PFSK-1 (cell line): Measurements from ENCODE around the gene EGFLAM.
A peak's percentile ranks its signal among the peaks of the same experiment; 100 is the strongest.

Experiments used
- FOXP2 ChIP-seq: optimal IDR thresholded peaks from 2 replicates; pipeline ENCODE3; 2011; ENCODE audit warnings: borderline replicate concordance, control low read depth, inconsistent platforms; ENCODE audit not compliant: insufficient read depth; ENCODE audit errors: extremely low read length, extremely low read depth
- POLR2AphosphoS5 ChIP-seq: IDR thresholded peaks from 2 replicates; pipeline ENCODE4 v1.6.1; 2012; ENCODE audit warnings: low read depth, mild to moderate bottlenecking, control low read depth, low read length, moderate library complexity
- SIN3A ChIP-seq: IDR thresholded peaks from 2 replicates; pipeline ENCODE4 v1.6.1; 2012; ENCODE audit warnings: mild to moderate bottlenecking, low read length, moderate library complexity, borderline replicate concordance; ENCODE audit not compliant: insufficient read depth
- TAF1 ChIP-seq: IDR thresholded peaks from 2 replicates; pipeline ENCODE4 v1.6.1; 2012; ENCODE audit warnings: low read length, control low read depth, borderline replicate concordance; ENCODE audit not compliant: insufficient read depth
- TF ChIP-seq, protein P1 (sequence below), 2 experiments: IDR thresholded peaks; 2 replicates each; pipeline versions ENCODE4 v1.6.1 to v1.8.0; 2011 to 2012; ENCODE audit warnings: low read depth in 2 of 2, low read length in 2 of 2, control low read depth in 1 of 2, inconsistent platforms in 1 of 2, mild to moderate bottlenecking in 1 of 2, moderate library complexity in 1 of 2; ENCODE audit not compliant: insufficient read depth in 1 of 2

The EGFLAM gene

DNA sequence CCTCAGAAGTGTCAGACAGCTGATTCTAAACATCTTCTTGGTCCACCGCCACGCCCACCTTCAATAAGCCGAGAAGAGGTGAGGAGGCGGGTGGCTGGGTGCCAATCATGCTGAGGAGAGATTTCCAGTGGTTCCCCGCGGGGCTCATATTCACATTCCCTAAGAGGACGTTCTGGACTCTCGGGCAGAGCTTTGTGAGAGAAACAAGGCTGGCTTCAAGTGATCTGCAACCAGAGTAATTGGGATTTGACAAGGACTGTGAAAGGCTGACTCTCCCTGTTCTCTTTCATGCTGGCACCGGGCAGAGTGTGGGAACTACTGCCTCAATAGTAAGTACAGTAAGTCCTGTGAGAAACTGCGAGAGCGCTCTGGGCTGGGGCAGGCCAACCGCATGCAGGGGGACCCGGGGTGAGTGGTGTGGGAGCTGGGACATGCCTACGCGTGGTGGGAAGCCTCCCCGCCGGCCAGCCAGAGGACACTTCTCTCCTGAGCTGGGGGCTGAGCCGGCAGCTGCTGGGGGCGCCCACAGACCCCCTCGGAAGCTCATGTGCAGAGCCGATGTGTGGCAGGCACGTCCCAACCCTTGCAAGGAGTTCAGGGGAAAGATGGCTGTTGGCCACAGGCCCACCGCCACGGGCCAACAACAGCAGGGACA lies 187.1 kb downstream of the EGFLAM start:
- TF ChIP-seq POLR2AphosphoS5 = peak; percentile 67
- no peak for TF ChIP-seq FOXP2
- peak; percentile 80; the same call in 1 of the 2 replicates for TF ChIP-seq SIN3A
- TF ChIP-seq, protein P1, sequence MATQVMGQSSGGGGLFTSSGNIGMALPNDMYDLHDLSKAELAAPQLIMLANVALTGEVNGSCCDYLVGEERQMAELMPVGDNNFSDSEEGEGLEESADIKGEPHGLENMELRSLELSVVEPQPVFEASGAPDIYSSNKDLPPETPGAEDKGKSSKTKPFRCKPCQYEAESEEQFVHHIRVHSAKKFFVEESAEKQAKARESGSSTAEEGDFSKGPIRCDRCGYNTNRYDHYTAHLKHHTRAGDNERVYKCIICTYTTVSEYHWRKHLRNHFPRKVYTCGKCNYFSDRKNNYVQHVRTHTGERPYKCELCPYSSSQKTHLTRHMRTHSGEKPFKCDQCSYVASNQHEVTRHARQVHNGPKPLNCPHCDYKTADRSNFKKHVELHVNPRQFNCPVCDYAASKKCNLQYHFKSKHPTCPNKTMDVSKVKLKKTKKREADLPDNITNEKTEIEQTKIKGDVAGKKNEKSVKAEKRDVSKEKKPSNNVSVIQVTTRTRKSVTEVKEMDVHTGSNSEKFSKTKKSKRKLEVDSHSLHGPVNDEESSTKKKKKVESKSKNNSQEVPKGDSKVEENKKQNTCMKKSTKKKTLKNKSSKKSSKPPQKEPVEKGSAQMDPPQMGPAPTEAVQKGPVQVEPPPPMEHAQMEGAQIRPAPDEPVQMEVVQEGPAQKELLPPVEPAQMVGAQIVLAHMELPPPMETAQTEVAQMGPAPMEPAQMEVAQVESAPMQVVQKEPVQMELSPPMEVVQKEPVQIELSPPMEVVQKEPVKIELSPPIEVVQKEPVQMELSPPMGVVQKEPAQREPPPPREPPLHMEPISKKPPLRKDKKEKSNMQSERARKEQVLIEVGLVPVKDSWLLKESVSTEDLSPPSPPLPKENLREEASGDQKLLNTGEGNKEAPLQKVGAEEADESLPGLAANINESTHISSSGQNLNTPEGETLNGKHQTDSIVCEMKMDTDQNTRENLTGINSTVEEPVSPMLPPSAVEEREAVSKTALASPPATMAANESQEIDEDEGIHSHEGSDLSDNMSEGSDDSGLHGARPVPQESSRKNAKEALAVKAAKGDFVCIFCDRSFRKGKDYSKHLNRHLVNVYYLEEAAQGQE (IDR thresholded peaks at IDR 0.05; ENCODE audit: insufficient read depth in 1 of 2, low read depth in 2 of 2, low read length in 2 of 2) = no peak
- TF ChIP-seq TAF1 = 0 out of 2 replicates have a peak, but pooled peaks have one; percentile 36

DNA sequence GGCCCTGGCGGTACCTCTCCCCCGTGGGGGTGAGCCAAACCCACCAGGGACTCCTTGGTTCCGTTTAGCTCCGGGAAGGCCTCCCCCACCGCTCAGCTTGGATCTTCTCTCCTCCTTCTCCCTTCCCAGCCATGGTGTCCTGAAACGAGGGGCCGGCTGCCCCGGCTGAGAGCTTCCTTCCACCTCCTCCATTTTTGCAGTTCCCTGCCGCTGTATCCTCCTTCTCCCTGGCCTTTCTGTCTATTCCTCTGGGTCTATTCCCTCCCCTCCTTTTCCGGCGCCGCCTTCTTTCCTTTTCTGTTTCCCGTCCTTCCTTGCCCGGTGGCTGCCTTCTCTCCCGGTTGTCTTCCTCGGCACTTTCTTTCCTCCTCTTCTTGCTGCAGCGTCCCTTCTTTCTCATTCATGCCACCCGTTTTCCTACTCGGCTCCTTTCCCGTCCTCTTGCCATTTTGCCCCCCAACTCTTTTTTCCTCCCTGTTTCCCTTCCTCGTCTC lies 187.7 kb downstream of the EGFLAM start:
- TF ChIP-seq SIN3A (0 out of 2 replicates have a peak, but pooled peaks have one; percentile 55), FOXP2 (no peak), POLR2AphosphoS5 (peak; percentile 56), TAF1 (peak; percentile 77; the same call in 1 of the 2 replicates)
- TF ChIP-seq, protein P1 (IDR thresholded peaks at IDR 0.05; ENCODE audit: insufficient read depth in 1 of 2, low read depth in 2 of 2, low read length in 2 of 2) = 0 out of 4 replicates have a peak, but pooled peaks of 1 of the 2 experiments have one; percentile 39

DNA sequence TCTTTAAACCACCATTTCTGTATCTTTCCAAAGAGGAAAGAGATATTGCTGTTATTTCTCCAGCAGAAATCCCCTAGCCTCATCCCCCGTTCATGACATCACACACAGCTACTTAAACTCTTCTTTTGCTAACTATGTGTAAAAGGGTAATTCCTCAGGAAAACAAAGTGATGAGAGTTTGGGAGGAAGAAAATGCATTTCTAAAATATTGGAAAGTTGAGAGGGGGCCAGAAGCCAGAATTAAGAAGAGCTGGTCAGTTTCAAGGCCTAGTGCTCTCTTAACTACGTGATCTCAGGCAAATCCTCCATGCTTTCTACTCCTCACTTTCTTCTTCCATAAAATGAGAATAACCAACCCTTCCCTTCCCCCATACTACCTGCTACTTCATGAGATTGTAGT lies 188.7 kb downstream of the EGFLAM start:
- TF ChIP-seq POLR2AphosphoS5 = no peak

DNA sequence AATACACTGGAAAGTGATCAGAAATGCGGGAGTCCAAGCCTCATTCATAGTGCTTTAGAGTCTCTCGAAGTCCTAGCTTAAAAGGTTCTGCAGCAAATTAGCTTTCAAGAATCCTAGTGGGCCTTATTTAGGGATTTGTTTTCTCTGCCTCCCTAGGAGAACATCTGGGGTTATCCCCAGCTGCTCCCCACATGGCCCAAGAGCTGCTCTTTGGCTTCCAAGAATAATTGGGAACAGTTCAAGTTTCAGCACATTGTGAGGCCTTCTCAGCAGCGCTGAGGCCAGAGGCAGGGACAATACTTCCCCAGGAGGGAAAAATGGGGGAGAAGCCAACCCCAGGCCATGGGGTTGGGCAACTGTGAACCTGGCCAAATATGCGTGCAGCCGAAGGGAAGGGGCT lies 189.4 kb downstream of the EGFLAM start:
- no peak for TF ChIP-seq SIN3A
- TF ChIP-seq TAF1 = no peak
- no peak for TF ChIP-seq POLR2AphosphoS5
- TF ChIP-seq, protein P1 (IDR thresholded peaks at IDR 0.05; ENCODE audit: insufficient read depth in 1 of 2, low read depth in 2 of 2, low read length in 2 of 2) = no peak
- no peak for TF ChIP-seq FOXP2

DNA sequence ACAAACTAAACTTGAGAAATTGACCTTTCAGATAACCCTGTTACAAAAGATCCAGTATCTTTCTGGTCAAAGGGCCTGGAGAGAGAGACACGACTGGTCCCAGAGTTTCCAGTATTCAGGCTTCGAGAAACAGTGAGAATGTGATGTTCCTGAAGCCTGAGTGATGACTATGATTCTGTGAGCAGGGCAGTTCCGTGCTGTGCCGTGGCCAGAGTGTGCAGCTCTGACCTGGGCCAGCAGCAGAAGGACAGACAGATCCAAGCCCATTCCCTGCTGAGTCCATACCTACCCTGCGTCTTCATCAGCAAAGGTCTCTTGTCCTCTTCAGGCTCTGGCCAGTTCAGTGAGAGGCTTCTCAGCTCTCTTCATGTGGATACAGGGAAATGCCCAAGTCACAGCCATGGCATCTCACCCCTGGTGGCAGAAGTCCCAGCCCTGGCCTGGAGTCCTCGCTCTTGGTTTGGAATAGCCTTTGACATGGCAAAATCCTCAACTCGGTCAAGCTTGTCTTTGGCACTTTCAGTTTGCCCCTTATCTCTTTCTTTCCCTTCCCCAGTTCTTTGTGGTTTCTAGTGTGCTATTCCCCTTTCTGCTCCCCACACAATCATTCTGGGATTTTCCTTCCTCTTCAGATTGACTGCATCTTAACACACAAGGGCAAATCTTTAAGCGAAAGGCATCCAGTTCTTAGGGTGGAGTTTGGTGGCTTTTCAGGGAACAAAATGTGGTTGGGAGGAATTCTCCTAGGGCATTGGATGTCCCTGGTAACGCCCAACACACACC lies 190.4 kb downstream of the EGFLAM start:
- TF ChIP-seq SIN3A (no peak), FOXP2 (no peak), TAF1 (no peak), POLR2AphosphoS5 (no peak)
- TF ChIP-seq, protein P1 (IDR thresholded peaks at IDR 0.05; ENCODE audit: insufficient read depth in 1 of 2, low read depth in 2 of 2, low read length in 2 of 2) = no peak
